HUES48 (cell line): ENCODE data around the gene PTGR2.
A peak's percentile ranks its signal among the peaks of the same experiment; 100 is the strongest.
"Not testable (repeated sequence)": the region's sequence is repeated elsewhere in the genome, so short reads cannot be mapped to it uniquely, and the experiment has no call there.

Experiments
- H3K27ac ChIP-seq: one replicate; pipeline ENCODE4 v1.7.0; 2013; ENCODE audit warnings: low read depth, low read length, inconsistent platforms
- H3K27me3 ChIP-seq: 2 replicates; pipeline ENCODE4 v1.6.1; 2013; ENCODE audit warnings: mild to moderate bottlenecking, low read length; ENCODE audit not compliant: control insufficient read depth, insufficient read depth
- H3K36me3 ChIP-seq: 2 replicates; pipeline ENCODE4 v1.6.1; 2013; ENCODE audit warnings: low read length; ENCODE audit not compliant: control insufficient read depth, insufficient read depth
- H3K4me1 ChIP-seq: 2 replicates; pipeline ENCODE4 v1.6.1; 2013; ENCODE audit warnings: mild to moderate bottlenecking, low read length; ENCODE audit not compliant: control insufficient read depth, insufficient read depth
- H3K4me3 ChIP-seq: 2 replicates; pipeline ENCODE4 v1.5.1; 2013; ENCODE audit warnings: mild to moderate bottlenecking, low read depth, low read length
- H3K9ac ChIP-seq: 2 replicates; pipeline ENCODE4 v1.6.1; 2013; ENCODE audit warnings: mild to moderate bottlenecking, low read depth, low read length, moderate library complexity
- H3K9me3 ChIP-seq: 2 replicates; pipeline ENCODE4 v1.6.1; 2013; ENCODE audit warnings: low read length; ENCODE audit not compliant: control insufficient read depth, insufficient read depth

Gene PTGR2

DNA sequence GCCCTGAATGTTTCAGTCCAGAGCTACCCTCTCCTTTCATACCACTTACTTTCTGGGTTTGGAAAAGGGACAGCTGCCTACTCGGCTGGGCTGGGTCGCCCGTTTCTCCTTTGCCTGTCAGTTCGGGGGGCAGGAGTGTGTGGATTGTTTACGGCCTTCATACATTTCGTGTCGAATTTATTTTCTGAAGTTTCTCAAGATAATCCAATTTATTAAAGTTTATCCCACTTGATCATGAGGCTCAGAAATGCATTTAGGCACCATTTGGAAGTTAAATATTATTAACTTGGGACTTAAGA, 35.6 kb downstream of the PTGR2 start:
- no peaks in the 10 kb centered on the region for H3K27me3 ChIP-seq
- H3K36me3 ChIP-seq, result peaks cover 8% of the 10 kb centered on the region
- H3K4me3 ChIP-seq, result peak overlapping the region; percentile 91
- peak overlapping the region; percentile 94 for H3K27ac ChIP-seq
- H3K9me3 ChIP-seq, result no peaks in the 10 kb centered on the region
- H3K9ac ChIP-seq, result peak overlapping the region; percentile 70
- peaks cover 9% of the 10 kb centered on the region; the same call in 1 of the 2 replicates for H3K4me1 ChIP-seq

DNA sequence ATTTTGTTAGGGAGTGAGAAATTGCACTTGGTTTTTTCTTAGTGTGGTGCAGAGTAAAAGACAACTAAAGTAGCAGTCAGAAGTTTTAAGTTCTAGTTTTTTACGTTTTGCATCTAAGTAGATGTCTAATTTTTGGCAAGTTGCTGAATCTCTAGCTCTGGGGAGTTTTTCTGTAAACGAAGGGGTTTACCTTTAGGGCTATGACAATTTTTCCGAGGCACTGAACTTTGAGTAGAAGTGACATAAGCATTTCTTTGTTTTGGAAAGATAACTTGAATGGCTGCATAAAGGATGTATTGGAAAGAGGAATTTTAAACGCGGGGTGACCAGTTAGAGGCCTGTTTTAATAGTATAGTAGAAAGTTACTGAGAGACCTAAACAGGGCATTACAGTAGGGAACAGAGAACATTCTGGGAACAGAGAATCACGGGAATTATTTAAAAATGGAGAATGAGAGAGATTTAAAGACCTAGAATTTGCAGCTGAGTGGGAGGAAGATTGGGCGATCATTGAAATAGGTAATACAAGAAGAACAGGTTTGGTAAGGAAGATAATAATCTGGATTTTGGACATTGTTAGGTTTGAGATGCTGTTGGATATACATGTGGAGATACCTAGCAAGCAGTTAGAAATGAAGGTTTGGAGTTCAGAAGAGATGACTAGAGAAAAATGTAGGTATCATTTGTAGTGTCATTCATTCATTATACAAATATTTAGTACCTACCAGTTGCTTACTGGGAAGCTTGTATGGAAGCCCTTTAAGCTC, 36.2 kb downstream of the PTGR2 start:
- Histone ChIP-seq H3K27ac (peak overlapping the region; percentile 94), H3K36me3 (peaks cover 8% of the 10 kb centered on the region; the same call in 1 of the 2 replicates), H3K9me3 (no peaks in the 10 kb centered on the region), H3K4me3 (peak overlapping the region; percentile 91), H3K27me3 (no peaks in the 10 kb centered on the region), H3K9ac (peak overlapping the region; percentile 70; the same call in 1 of the 2 replicates), H3K4me1 (peaks cover 9% of the 10 kb centered on the region; the same call in 1 of the 2 replicates)

GRCh38 chr14:73888460-73888725, 36.8 kb downstream of the PTGR2 start:
- Histone ChIP-seq H3K27ac (no peak overlapping the region), H3K4me1 (peaks cover 9% of the 10 kb centered on the region; the same call in 1 of the 2 replicates), H3K36me3 (peaks cover 12% of the 10 kb centered on the region), H3K9me3 (no peaks in the 10 kb centered on the region), H3K9ac (no peak overlapping the region), H3K4me3 (peak overlapping the region; percentile 91; the same call in 1 of the 2 replicates), H3K27me3 (no peaks in the 10 kb centered on the region)

GRCh38 chr14:73888971-73889370, 37.3 kb downstream of the PTGR2 start:
- Histone ChIP-seq H3K4me3 (no peak overlapping the region), H3K9ac (no peak overlapping the region), H3K27me3 (no peaks in the 10 kb centered on the region), H3K27ac (no peak overlapping the region), H3K9me3 (no peaks in the 10 kb centered on the region), H3K4me1 (peaks cover 9% of the 10 kb centered on the region; the same call in 1 of the 2 replicates), H3K36me3 (peaks cover 15% of the 10 kb centered on the region)

GRCh38 chr14:73889376-73889775, 37.7 kb downstream of the PTGR2 start:
- no peaks in the 10 kb centered on the region for H3K27me3 ChIP-seq
- H3K4me3 ChIP-seq, result no peak overlapping the region
- no peak overlapping the region for H3K9ac ChIP-seq
- no peaks in the 10 kb centered on the region for H3K9me3 ChIP-seq
- no peak overlapping the region for H3K27ac ChIP-seq
- peaks cover 18% of the 10 kb centered on the region for H3K36me3 ChIP-seq
- H3K4me1 ChIP-seq, result peaks cover 9% of the 10 kb centered on the region; the same call in 1 of the 2 replicates

DNA sequence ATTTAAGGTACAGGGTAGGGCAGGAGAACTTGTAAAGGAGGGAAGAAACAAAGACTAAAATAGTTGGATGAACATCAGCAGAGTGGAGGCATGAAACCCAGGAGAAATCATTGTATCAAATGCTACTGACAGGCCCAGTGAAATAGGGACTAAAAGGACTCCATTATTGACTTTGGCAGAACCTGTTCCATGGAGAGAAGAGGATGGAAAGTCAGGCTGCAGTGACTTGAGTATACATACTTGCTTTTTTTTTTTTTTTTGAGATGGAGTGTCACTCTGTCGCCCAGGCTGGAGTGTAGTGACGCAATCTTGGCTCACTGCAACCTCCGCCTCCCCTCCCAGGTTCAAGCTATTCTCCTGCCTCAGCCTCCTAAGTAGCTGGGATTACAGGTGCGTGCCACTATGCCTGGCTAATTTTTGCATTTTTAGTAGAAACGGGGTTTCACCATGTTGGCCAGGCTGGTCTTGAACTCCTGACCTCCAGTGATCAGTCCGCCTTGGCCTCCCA, 42.6 kb downstream of the PTGR2 start:
- not testable (repeated sequence) for H3K4me1 ChIP-seq, H3K4me3 ChIP-seq, H3K9me3 ChIP-seq, H3K27me3 ChIP-seq, H3K9ac ChIP-seq, H3K27ac ChIP-seq
- peaks cover 64% of the 10 kb centered on the region for H3K36me3 ChIP-seq

- Histone ChIP-seq H3K36me3 (peaks cover 67% of the 10 kb centered on the region), H3K27ac (no peak overlapping the region), H3K9ac (no peak overlapping the region), H3K27me3 (no peaks in the 10 kb centered on the region), H3K4me3 (no peak overlapping the region), H3K9me3 (no peaks in the 10 kb centered on the region), H3K4me1 (no peaks in the 10 kb centered on the region)
Measured at GRCh38 chr14:73895939-73896338, 44.3 kb downstream of the PTGR2 start.

- Histone ChIP-seq H3K27me3 (no peaks in the 10 kb centered on the region), H3K27ac (no peak overlapping the region), H3K9me3 (no peaks in the 10 kb centered on the region), H3K4me1 (no peaks in the 10 kb centered on the region), H3K4me3 (no peak overlapping the region), H3K36me3 (peaks cover 71% of the 10 kb centered on the region), H3K9ac (no peak overlapping the region)
Measured at GRCh38 chr14:73896521-73896920, 44.9 kb downstream of the PTGR2 start.

- Histone ChIP-seq H3K4me1 (no peaks in the 10 kb centered on the region), H3K27ac (no peak overlapping the region), H3K9me3 (no peaks in the 10 kb centered on the region), H3K27me3 (no peaks in the 10 kb centered on the region), H3K4me3 (no peak overlapping the region), H3K9ac (no peak overlapping the region), H3K36me3 (peaks cover 64% of the 10 kb centered on the region)
Measured at GRCh38 chr14:73903028-73903427, 51.4 kb downstream of the PTGR2 start.

DNA sequence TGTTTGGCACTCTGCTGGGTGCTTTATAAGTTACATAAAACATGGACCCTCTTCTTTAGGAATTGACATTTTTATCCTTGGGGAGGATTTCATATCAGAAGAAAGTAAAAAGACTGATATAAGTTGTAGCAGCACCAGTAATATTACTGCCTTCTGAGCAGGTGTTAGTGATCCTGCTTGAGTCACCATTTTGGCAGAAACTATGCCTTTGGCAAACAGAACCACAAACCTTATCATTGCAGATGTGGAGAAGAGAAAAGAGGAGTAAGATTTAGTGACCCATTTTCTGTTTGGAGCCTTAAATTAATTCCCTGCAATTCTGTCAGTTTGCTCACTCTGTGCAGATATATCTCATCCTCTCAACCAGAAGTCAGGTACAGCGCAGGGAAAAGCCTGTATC, 58.0 kb downstream of the PTGR2 start:
- H3K27ac ChIP-seq, result no peak overlapping the region
- no peaks in the 10 kb centered on the region for H3K27me3 ChIP-seq
- no peaks in the 10 kb centered on the region for H3K4me1 ChIP-seq
- H3K9ac ChIP-seq, result no peak overlapping the region
- H3K36me3 ChIP-seq, result peaks cover 76% of the 10 kb centered on the region
- no peak overlapping the region for H3K4me3 ChIP-seq
- H3K9me3 ChIP-seq, result no peaks in the 10 kb centered on the region

DNA sequence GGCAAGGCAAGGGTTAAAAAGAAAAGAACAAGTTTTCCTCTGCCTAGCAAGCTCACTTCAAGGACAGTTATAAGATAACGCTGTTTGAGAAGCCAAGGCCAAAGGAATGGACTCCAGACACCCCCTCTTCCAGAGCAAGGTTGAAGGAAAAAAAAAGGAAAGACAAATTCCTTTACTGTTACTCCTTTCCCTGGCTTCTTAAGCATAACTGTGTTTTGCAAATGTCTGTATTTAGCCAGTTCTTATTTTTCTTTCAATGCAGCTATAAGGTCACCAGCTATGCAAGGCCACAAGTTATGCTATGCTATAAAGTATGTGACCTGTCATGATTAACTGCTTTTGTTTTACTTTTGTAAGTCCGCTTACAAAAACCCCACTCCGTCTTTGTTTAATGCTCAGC, 61.6 kb downstream of the PTGR2 start:
- Histone ChIP-seq H3K4me1 (no peaks in the 10 kb centered on the region), H3K27me3 (no peaks in the 10 kb centered on the region), H3K4me3 (no peak overlapping the region), H3K9ac (no peak overlapping the region), H3K9me3 (no peaks in the 10 kb centered on the region), H3K27ac (no peak overlapping the region), H3K36me3 (peaks cover 48% of the 10 kb centered on the region)
